HepG2 (cell line): ENCODE results near the gene CFAP119. TPM values are rescaled to one million over a fixed set of nuclear protein-coding genes. Genes with fewer than 3 reads are reported as not detected.

Source experiments
- ARNT2 ChIP-seq: sonication (generic); formaldehyde crosslinking; IDR thresholded peaks from 2 replicates; pipeline ENCODE4 v1.8.0; 2022; ENCODE audit warnings: mild to moderate bottlenecking, low read depth, missing genetic modification reagents, moderate library complexity
- EZH2 ChIP-seq: conservative IDR thresholded peaks from 2 replicates; pipeline ENCODE4 v1.6.1; 2012; ENCODE audit warnings: mild to moderate bottlenecking, low read depth, low read length, moderate library complexity
- HMG20B ChIP-seq: conservative IDR thresholded peaks from 2 replicates; pipeline ENCODE4 v1.6.1; 2016; ENCODE audit warnings: missing genetic modification reagents, missing compliant biosample characterization
- KLF9 ChIP-seq: IDR thresholded peaks from 2 replicates; pipeline ENCODE4 v1.6.1; 2016; ENCODE audit warnings: low read depth
- NFATC3 ChIP-seq: sonication (generic); formaldehyde crosslinking; IDR thresholded peaks from 2 replicates; pipeline ENCODE4 v1.5.1; 2020; ENCODE audit warnings: mild to moderate bottlenecking, missing genetic modification reagents
- NFE2L2 ChIP-seq: fragments of 150-350 bp; IDR thresholded peaks from 2 replicates; pipeline ENCODE4 v1.6.1; 2014; ENCODE audit warnings: low read length
- NFKB2 ChIP-seq: sonication (generic); formaldehyde crosslinking; IDR thresholded peaks from 2 replicates; pipeline ENCODE4 v1.4.0; 2020; ENCODE audit warnings: missing genetic modification reagents, borderline replicate concordance
- NONO ChIP-seq, 2 experiments: fragments of 450-650 bp in 1 of 2; sonication (generic) in 1 of 2; formaldehyde crosslinking in 1 of 2; IDR thresholded peaks in 1 of 2; conservative IDR thresholded peaks in 1 of 2; 2 replicates each; pipeline versions ENCODE4 v1.6.1 to v1.8.0; 2017 to 2022; ENCODE audit warnings: mild to moderate bottlenecking in 1 of 2, missing genetic modification reagents in 1 of 2, moderate library complexity in 1 of 2
- TARDBP ChIP-seq: sonication (generic); formaldehyde crosslinking; IDR thresholded peaks from 2 replicates; pipeline ENCODE4 v1.8.0; 2022; ENCODE audit warnings: mild to moderate bottlenecking, missing genetic modification reagents
- ZBTB40 ChIP-seq, 2 experiments: fragments of 450-650 bp in 1 of 2; sonication (generic) in 1 of 2; formaldehyde crosslinking in 1 of 2; IDR thresholded peaks; 2 replicates each; pipeline versions ENCODE4 v1.6.1 to v1.8.0; 2016 to 2022; ENCODE audit warnings: antibody characterized with exemption in 1 of 2, mild to moderate bottlenecking in 1 of 2, missing genetic modification reagents in 1 of 2
- ZFX ChIP-seq: sonication (generic); formaldehyde crosslinking; IDR thresholded peaks from 2 replicates; pipeline ENCODE4 v1.4.0; 2020; ENCODE audit warnings: mild to moderate bottlenecking, low read depth, missing genetic modification reagents, moderate library complexity
- ZNF136 ChIP-seq: sonication (generic); formaldehyde crosslinking; IDR thresholded peaks from 2 replicates; pipeline ENCODE4 v1.8.1; 2022; ENCODE audit warnings: low read depth, mild to moderate bottlenecking, moderate library complexity, missing genetic modification reagents
- ZNF431 ChIP-seq: sonication (generic); formaldehyde crosslinking; IDR thresholded peaks from 2 replicates; pipeline ENCODE4 v1.9.0; 2022; ENCODE audit warnings: missing genetic modification reagents, low read depth, mild to moderate bottlenecking, borderline replicate concordance
- ZNF589 ChIP-seq: sonication (generic); formaldehyde crosslinking; conservative IDR thresholded peaks from 2 replicates; pipeline ENCODE4 v1.8.0; 2022; ENCODE audit warnings: mild to moderate bottlenecking, moderate library complexity, missing genetic modification reagents
- ZNF746 ChIP-seq: sonication (generic); formaldehyde crosslinking; IDR thresholded peaks from 2 replicates; pipeline ENCODE4 v1.8.0; 2022; ENCODE audit warnings: mild to moderate bottlenecking, missing genetic modification reagents
- ZNF775 ChIP-seq: sonication (generic); formaldehyde crosslinking; IDR thresholded peaks from 2 replicates; pipeline ENCODE4 v1.4.0; 2020; ENCODE audit warnings: missing genetic modification reagents, mild to moderate bottlenecking, moderate library complexity, borderline replicate concordance
- ZSCAN12 ChIP-seq: sonication (generic); formaldehyde crosslinking; IDR thresholded peaks from 2 replicates; pipeline ENCODE4 v1.9.0; 2021; ENCODE audit warnings: mild to moderate bottlenecking, missing genetic modification reagents
- ZSCAN20 ChIP-seq: sonication (generic); formaldehyde crosslinking; IDR thresholded peaks from 2 replicates; pipeline ENCODE4 v1.4.0; 2020; ENCODE audit warnings: missing genetic modification reagents, mild to moderate bottlenecking, borderline replicate concordance
- polyA plus RNA-seq, 8 experiments: library from polyadenylated mRNA; depleted of rRNA in 3 of 8; stranded (reverse) in 7 of 8; unstranded in 1 of 8; fragments of >200 nt; fragmentation: Illumina TruSeq in 4 of 8; extraction: Trizol in 4 of 8; gene quantifications; 2 replicates each; pipeline versions ENCODE4 v1.2.1 to v1.2.3, GENCODE V29; 2011 to 2016; ENCODE audit warnings: low read depth in 4 of 8, missing spikeins in 1 of 8, mixed read lengths in 1 of 8; ENCODE audit not compliant: insufficient read depth in 1 of 8
- total RNA-seq, 5 experiments: library from RNA; depleted of rRNA; stranded (reverse); fragments of >200 nt; fragmentation: Illumina TruSeq; extraction: Trizol; gene quantifications; 2 replicates each; pipeline ENCODE4 v1.2.3, GENCODE V29; 2016; ENCODE audit warnings: low read depth in 1 of 5
- TF ChIP-seq, protein P1 (sequence below): sonication (generic); formaldehyde crosslinking; conservative IDR thresholded peaks from 2 replicates; pipeline ENCODE4 v1.8.1; 2023; ENCODE audit warnings: missing genetic modification reagents

The CFAP119 gene
- total and polyA plus RNA-seq, 2 of the 13 experiments (the other 11 are each of a cell fraction or from before 2014, with no cell fraction given), result 6.4 TPM

DNA sequence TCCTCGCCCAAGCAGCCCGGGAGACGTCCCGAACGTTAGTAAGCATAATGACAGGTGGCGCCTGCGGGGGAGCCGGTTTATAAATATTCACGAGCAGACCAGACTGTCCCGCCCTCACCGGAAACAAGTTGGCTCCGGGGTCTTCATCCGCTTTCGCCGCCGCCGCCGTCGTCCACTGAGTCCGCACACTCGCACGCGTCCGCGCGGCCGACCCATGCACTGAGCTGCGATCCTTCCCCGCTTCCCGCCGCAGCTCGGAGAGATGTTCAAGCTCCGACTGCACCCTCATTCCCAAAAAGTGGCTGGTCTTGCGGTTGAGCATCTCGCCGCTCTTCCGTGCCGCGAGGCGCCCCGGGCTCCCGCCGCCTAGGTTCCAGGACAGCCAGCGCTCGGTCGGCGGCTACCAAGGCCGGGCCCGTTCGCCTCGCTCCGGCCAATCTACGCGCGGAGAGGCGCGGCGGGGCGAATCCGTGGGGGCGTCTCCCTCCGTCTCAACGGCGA is 385 bp downstream of the CFAP119 start (continued):
- TF ChIP-seq KLF9 (peak; percentile 63; the same call in 1 of the 2 replicates), NFE2L2 (no peak), TARDBP (CRISPR knock-in tag) (no peak; the same call in 1 of the 2 replicates), NFKB2 (CRISPR knock-in tag) (no peak), ZNF431 (CRISPR knock-in tag) (no peak), EZH2 (no peak), ZSCAN12 (0 out of 2 replicates have a peak, but pooled peaks have one; percentile 12), ZBTB40 (IDR thresholded peaks at IDR 0.05) (no peak), ZBTB40 (CRISPR knock-in tag; IDR thresholded peaks at IDR 0.05) (no peak), ZNF136 (no peak; the same call in 1 of the 2 replicates), NFATC3 (no peak), NONO (IDR thresholded peaks at IDR 0.05) (no peak), NONO (CRISPR knock-in tag; conservative IDR thresholded peaks at IDR 0.05) (no peak; the same call in 1 of the 2 replicates), ZSCAN20 (CRISPR knock-in tag) (no peak), ARNT2 (CRISPR knock-in tag) (peak; percentile 14; the same call in 1 of the 2 replicates), HMG20B (CRISPR knock-in tag) (no peak), ZNF775 (CRISPR knock-in tag) (no peak), ZNF746 (CRISPR knock-in tag) (no peak), ZNF589 (CRISPR knock-in tag) (0 out of 2 replicates have a peak, but pooled peaks have one; percentile 53), ZFX (CRISPR knock-in tag) (no peak; the same call in 1 of the 2 replicates)
- TF ChIP-seq, protein P1, sequence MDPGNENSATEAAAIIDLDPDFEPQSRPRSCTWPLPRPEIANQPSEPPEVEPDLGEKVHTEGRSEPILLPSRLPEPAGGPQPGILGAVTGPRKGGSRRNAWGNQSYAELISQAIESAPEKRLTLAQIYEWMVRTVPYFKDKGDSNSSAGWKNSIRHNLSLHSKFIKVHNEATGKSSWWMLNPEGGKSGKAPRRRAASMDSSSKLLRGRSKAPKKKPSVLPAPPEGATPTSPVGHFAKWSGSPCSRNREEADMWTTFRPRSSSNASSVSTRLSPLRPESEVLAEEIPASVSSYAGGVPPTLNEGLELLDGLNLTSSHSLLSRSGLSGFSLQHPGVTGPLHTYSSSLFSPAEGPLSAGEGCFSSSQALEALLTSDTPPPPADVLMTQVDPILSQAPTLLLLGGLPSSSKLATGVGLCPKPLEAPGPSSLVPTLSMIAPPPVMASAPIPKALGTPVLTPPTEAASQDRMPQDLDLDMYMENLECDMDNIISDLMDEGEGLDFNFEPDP, result no peak
